GM18873 (cell line): ENCODE data around the gene ORAI1.
"Not testable (repeated sequence)": the region's sequence is repeated elsewhere in the genome, so short reads cannot be mapped to it uniquely, and the experiment has no call there.

Experiments
- ATAC-seq: cut with Tn5 transposase; IDR thresholded peaks from one replicate; pipeline ENCODE4 v1.9.1; 2021; ENCODE audit warnings: mild to moderate bottlenecking, moderate library complexity, moderate number of reproducible peaks; ENCODE audit not compliant: unreplicated experiment, low FRiP score

ORAI1 gene

GRCh38 chr12:121641343-121641630 is 15.0 kb downstream of the ORAI1 start:
- no peak for ATAC-seq

- no peak for ATAC-seq
Observed at GRCh38 chr12:121648458-121649028, 22.2 kb downstream of the ORAI1 start.

DNA sequence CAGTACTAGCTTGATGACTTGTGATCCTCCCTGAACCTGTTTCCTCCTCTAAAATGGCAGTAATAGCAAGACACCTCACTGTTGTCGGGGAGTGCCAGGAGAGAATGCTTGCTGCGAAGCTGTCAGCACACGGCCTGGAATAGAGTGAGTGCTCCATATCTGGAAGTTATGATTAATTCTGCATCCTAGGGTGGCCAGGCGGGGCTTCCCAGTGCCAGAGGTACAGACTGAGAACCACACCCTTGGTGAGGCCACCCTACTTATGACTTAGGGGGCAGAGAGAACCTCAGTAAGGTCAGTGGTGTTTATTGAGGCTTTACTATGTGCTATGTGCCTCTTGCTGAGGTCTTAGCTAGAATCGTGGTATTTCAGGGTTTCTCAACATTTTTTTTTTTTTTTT is 23.0 kb downstream of the ORAI1 start:
- no peak for ATAC-seq

DNA sequence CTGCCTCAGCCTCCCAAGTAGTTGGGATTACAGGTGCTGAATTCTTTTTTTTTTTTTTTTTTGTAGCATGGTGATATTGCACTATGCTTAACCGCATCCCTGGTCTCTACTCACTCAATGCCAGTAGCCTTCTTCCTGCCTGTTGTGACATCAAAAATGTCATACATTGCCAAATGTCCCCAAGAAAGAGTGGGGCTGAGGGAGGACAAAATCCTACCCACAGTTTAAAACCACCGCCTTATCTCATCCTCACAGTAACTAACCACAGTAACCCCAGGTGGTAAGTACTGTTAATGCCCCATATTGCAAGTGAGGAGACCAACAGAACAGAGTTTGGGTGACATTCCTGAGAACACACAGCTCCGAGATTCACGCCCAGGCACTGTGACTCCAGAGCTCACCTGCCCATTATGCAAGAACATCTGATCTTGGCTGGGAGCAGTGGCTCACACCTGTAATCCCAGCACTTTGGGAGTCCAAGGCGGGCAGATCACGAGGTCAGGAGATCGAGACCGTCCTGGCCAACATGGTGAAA is 23.6 kb downstream of the ORAI1 start:
- ATAC-seq: no peak

GRCh38 chr12:121651320-121651719 is 25.0 kb downstream of the ORAI1 start:
- no peak for ATAC-seq

DNA sequence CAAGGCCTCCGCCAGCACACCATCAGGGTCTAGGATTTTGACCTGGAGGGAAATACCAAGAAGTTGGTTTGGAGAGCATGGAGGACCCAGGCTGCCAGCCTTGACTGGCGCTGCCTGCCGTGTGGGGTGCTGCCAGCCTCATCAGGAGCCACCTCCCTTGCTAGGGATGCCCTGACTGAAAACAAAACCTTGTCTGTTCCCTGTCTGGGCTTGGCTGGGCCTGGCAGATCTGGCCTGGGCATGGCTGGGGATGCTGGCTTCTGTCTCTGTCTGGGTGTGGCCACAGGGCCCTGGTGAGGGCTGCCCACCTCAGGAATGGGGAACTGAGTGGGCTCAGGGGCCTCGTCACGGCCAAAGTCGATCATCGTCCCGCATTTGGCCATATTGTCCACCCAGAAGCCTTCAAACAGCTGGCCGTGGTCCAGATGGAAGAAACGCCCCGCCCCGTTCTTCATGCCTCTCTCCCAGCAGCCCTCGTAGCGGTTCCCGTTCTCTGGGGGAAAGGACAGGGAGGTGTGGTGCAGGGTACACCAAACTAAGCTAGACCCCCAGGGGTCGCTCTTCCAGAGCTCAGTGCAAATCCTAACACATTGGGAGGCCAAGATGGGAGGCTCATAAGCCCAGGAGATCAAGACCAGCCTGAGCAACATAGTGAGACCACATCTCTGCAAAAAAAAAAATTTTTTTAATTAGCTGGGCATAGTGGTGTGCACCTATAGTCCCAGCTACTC is 26.6 kb downstream of the ORAI1 start:
- ATAC-seq: no peak

DNA sequence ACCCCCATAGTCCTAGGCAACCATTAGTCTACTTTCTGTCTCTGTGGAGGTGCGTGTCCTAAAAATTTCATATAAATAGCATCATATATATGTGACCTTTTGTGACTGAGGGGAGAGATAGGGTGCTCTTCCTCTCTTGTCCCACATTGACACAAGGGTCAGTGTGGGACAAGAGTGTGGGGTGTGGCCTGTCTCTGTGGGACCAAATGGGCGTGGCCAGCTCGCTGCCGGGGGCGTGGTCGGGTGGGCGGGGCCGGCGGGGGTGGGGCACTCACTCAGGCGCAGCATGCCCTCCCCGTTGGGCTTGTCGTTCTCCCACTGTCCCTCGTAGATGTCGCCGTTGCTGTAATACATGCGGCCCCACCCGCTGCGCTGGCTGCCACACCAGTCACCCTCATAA is 27.7 kb downstream of the ORAI1 start:
- no peak for ATAC-seq

DNA sequence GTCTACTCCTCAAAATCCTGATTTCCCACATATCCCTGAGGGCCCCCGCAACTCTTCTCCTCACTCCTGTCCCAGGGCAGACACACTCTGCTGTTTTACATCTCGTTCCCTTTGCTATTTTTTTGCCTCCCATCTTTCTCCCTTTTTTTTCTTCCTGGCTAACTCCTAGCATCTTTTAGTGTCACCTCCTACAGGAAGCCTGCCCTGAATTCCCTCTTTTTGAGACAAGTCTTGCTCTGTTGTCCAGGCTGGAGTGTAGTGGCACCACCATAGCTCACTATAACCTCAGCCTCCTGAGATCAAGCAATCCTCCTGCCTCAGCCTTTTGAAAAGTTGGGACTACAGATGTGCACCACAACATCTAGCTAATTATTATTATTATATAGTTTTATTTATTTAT is 29.8 kb downstream of the ORAI1 start:
- no peak for ATAC-seq

GRCh38 chr12:121657305-121658008 is 31.1 kb downstream of the ORAI1 start:
- no peak for ATAC-seq

GRCh38 chr12:121661353-121662105 is 35.2 kb downstream of the ORAI1 start:
- not testable (repeated sequence) for ATAC-seq

DNA sequence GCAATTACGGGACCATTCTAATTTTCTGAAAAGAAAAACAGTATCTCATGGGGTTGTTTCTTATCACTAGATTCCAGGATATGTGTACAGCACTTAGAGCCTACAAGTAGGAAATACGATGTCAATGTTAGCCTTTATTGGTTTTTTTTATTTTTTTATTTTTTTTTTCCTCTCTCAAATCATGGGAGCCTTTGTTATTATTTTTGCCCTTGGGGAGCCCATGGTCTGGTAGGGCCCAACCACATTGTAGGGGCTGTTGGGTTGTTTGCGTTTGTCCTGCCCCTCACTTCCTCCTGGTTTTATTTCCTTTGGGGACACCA is 37.2 kb downstream of the ORAI1 start:
- ATAC-seq: no peak

DNA sequence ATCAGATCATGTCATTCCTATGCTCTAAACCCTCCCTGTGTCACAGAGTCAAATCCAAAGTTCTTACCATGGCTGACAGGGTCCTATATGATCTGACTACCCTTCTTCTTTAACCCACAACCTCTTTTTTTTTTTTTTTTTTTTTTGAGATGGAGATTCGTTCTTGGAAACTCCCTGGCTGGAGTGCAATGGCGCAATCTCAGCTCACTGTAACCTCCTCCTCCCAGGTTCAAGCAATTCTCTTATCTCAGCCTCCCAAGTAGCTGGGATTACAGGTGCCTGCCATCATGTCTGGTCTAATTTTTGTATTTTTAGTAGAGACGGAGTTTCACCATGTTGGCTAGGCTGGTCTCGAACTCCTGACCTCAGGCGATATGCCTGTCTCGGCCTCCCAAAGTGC is 40.5 kb downstream of the ORAI1 start:
- ATAC-seq: not testable (repeated sequence)

DNA sequence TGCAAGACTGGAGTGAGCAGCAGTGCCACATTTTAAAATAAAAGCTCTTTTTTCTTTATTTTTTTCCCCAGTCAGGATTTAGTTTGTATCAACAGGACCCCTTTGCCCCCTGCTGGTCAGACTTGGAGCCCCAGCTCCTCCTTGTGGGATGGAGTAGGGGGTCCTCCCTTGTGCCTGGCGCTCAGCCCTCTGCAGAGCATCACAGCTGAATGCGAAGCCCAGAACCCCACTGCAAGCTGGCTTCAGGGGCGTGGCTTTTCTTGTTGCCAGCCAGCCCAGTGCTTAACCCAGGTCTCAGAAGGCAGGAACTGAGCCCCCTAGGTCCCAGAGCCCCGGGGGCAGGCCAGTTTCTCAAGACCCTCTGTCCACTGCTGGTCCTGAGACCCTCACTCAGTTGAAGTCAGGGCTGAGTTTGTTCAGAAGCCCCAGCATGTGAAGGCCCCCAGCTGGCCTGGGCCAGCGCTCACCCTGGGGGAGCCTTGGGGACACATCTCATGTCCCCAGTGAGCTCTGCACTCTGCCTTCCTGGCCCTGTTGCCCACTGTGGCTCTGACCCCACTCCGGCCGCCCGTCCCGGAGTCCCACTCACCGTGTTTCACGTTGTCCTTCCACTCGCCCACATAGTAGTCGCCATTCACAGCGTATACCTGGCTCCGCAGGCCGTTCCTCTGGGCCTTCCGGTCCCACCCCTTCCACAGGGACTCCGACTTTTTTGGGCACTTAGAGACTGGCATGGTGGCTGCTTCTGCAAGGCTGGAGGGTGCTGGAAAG is 42.6 kb downstream of the ORAI1 start:
- no peak for ATAC-seq

DNA sequence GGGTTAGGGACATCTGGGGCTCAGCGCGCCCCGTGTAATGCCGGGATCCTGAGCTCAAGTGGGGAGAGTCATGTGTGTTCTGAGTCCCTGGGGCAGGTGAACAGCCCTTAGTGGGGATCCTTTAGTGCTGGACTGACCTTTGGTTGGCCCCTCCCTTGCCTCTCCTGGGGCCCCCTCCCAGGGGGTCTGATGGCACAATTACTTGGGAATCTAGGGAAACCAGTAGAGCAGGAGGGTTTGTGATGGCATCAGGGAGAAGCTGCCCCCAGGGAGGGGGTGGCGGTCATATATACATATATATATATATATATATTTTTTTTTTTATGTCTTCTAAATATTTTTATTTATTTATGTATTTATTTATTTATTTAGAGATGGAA is 43.2 kb downstream of the ORAI1 start, which contains the start of gene MORN3:
Gene MORN3 (minus strand): TSS at position 134 of the 380 bp plus-strand sequence. CDS start 171 bp downstream, outside the sequence.
- no peak for ATAC-seq

DNA sequence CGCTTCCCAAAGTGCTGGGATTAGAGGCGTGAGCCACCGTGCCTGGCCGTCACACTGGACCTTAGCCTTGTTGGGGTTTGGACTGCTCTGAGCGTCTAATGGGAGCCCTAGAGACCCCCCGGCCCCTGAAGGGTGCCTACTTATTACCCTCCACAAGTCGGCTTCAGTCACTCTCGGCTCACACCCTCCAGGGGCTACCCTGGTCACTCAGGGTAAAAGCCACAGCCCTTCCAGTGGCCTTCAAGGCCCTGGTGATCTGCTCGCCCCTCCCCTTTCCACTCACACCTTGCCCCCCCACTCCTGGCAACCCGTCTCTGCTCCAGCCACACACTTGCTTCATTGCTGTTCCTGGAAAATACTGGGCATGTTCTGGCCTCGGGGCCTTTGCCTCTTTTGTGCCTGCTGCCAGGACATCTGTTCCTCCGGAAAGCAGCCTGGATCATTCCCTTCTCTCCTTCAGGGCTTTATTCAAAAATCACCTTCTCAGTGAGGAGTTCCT is 46.7 kb downstream of the ORAI1 start:
- ATAC-seq: no peak

DNA sequence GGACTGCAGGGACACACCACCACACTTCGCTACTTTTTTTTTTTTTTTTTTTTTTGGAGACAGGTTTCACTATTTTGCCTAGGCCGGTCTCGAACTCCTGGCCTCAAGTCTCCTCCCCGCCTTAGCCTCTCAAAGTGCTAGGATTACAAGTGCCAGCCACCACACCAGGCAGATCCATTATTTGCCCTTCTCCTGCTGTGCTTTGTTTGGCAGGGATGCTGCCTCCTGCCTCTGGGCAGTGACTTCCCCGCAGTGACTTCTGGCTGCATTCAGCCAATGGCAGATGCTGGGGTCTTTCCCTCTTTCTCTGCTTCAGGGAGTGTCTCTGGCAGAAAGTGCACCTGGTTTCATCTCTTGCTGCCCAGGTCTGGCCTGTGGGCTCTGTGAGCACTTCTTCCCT is 49.9 kb downstream of the ORAI1 start:
- no peak for ATAC-seq

DNA sequence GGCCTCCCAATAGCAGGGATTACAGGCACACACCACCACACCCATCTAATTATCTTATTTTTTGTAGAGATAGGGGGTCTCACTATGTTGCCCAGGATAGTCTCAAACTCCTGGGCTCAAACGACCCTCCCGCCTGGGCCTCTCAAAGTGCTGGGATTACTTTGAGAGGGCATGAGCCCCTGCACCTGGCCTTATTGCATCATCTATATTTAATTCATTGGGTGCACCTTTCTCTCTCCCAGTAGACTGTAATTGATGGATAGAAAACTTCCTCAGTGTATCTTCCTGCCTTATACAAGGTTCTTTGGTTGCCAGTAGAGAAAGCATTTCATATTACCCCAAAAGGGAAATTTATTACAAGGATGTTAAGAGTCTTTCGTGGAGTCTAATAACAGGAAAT is 52.0 kb downstream of the ORAI1 start:
- no peak for ATAC-seq

DNA sequence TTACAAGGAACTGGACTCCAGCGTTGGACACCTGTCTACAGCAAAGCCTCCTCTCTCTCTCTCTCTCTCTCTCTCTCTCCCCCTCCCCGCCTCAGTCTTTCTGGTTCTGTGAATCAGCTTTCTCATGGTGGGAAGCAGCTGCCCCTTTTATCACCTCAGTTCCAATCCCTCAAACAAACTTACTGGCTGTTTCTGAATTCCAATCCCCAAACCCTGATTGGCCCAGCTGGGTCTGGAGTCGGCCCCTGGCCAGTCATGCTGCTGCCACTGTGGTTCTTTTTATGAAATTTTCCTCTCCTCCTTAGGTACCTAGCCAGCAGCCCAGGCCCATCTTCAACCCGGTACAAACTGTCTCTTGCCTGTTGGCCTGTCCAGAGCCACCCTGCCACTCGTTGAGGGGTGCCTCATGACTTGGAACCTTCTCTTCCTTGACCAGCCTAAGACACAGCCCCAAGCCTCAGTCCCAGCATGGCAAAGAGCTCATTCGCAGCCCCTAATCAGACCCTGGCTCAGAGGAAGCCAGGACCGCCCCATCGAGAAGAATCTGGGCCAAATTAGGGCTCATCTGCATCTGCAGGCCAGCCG is 52.5 kb downstream of the ORAI1 start:
- ATAC-seq: no peak

DNA sequence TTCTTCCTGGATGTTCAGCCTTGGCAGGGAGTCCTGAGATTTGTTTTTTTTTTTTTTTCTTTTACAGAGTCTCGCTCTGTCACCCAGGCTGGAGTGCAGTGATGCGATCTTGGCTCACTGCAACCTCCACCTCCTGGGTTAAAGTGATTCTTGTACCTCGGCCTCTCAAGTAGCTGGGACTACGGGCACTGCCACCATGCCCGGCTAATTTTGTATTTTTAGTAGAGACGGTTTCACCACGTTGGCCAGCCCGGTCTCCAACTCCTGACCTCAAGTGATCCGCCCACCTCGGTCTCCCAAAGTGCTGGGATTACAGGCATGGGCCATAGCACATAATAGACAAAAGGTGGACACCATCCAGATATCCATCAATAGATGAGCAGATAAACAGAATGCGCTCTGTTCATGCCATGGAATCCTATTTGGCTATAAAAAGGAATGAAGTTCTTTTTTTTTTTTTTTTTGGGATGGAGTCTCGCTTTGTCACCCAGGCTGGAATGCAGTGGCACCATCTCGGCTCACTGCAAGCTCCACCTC is 53.4 kb downstream of the ORAI1 start:
- not testable (repeated sequence) for ATAC-seq

DNA sequence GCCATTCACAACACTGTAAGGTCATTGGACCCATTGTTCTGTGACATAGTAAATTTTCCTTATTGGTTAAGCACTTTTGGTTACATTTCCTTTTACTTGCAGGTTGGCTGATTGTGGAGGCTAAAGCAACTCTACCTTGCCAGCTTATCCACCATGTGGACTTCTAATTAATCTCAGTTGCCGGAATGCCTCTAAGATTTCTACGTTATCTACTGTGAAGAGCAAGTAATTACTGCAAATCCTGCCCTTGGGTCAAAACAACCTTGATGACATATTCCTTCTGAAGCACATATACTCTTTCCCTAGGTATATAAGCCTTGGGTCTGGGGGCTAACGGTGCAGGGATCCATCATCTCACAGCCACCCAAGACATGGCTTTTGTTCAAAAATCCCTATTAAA is 62.6 kb downstream of the ORAI1 start:
- ATAC-seq: no peak
